Measurements from ENCODE around the gene RALGPS2. TPM values are rescaled to one million over a fixed set of nuclear protein-coding genes. Genes with fewer than 3 reads are reported as not detected.
A peak's percentile ranks its signal among the peaks of the same experiment; 100 is the strongest.

The RALGPS2 gene
- polyA plus RNA-seq, 10 donors: 31.5 to 61.9 (median 39.4) TPM

DNA sequence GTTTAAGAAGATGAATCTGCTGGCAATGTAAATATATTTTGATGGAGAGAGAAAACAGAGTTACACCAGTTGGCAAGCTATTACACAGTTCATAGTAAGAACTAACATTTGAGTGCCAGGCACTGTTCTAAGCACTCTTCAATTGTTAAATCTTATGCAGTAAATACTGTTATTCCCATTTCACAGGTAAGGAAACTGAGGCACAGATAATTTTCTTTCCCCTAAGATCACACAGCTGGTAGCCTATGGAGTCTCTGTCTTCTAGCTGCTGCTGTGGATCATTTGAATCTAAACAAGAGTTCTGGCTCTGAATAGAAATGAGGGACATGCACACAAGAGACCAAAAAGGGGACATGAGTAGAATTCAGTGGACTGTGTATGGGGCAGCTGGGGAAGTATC, 137.8 kb downstream of the RALGPS2 start:
- DNase-seq: no peak

GRCh38 chr1:178864326-178864725, 139.3 kb downstream of the RALGPS2 start:
- no peak for DNase-seq

DNA sequence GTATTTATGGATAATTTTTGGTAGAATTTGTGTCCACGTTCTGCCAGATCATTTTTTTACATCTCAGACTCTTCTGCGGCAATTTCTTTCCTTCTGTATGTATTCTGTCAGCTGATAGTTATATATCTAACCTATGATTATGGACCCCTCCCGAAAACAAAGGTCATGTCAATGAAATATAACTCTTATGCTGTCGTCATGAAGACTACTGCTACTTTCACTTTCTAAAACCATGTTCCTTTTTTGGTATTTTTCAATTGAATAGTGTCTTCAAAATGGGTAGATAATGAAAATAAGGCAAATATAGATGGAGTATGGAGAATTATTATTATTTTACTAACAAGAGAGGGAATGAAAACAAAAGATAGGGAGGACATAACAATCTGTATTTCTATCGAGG, 142.6 kb downstream of the RALGPS2 start:
- peak; percentile 43 to 82 (median 71) for DNase-seq

DNA sequence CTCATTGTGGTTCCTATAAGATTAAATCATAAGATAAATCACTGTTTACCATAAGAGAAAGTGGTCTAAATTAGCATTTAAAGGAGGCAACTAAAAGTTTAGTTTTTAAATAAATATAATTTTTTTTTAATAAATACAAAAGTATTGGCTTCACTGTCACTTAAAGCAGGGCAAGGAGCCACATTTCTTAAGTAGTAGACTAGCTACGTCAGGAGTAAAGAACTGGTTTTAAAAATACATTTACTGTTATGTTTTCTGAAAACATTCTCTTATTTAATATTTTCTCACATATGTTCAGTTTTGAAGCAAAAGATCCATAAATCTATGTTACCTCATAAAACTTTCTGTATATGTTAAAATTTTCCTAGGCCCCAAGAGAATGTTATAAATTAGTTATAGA, 143.7 kb downstream of the RALGPS2 start:
- DNase-seq: no peak

- peak in 2 of 3 donors; percentile 51 to 82 for DNase-seq
Observed at GRCh38 chr1:178869119-178869697, 144.2 kb downstream of the RALGPS2 start.

DNA sequence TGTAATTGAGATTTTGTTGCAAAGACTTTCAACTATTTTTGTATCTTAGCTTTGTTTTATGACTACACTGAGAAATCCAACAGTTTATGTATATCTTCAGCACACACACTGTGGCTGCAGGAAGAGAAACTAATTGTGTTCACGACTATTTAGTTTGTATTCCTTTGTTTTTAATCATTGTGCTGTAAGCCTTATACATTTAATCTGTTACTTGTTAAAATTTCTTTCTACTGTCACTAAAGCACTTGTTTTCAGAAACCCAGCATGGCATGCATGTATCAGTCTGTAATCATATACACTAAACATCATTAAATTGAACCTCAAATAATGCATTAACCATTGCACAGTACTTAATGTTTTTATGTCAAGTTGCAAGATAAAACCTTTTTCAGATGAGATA, 145.2 kb downstream of the RALGPS2 start:
- peak in 1 of 3 donors; percentile 58 for DNase-seq

DNA sequence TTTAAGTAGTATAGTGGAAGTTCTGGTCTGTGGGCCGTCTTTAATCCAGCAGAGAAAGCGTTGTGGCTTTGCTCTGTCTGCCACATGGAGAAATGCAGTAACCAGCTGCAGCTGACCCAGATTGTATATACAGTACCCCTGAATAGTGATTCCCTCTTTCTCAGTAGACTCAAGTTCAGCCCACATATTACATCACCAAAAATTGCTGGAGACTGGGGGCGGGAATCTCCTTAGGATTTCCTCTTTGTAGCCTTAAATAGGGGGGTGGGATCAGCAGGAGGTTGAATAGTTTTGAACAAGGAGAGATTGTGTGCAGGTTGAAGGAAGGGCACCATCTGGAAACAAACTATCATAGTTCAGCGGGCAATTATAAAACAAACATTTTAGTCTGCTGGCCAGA, 145.9 kb downstream of the RALGPS2 start, which contains the start of gene ANGPTL1:
Gene ANGPTL1, minus strand, starts transcription at position 134 of the 400 bp plus-strand sequence. CDS start 5,301 bp downstream, outside the sequence.
- DNase-seq: peak; percentile 58 to 92 (median 87)

- DNase-seq: peak in 1 of 3 donors; percentile 28
Observed at GRCh38 chr1:178871551-178872320, 146.7 kb downstream of the RALGPS2 start.

DNA sequence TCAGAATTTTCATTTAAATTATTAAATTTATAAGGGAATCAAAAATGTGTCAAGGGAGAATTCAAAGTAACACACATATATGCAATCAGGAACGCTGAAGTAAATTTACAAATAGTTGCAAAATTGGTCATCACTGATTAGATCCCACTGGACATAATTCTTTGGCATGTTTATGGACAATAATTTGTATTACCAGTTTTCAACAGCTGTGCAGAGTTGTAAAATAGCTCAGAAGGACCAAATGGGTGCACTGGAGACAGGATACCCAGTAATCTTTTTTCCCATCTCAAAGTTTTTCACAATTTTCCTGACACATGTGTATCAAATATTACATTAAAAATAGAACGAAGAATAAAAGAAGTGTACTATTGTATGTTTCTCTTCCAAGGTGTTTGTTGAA, 149.9 kb downstream of the RALGPS2 start:
- no peak for DNase-seq

DNA sequence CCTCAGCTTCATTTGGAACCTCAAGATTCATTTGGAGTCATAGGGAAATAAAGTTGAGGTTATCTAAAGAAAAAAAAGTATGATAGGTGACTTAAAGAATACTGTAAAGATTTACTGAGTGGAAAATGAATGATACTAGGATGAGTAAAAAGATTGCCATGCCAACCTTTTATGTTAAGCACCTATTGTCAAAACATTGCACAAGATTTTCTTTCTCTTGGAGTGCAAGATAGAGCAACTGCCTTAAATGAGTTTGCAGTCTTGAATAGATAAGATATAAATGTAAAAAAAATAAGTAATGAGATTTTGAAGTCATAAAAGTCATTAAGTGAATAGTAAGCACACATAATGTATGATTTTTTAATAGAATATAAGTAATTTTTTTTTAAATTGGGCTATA, 150.9 kb downstream of the RALGPS2 start:
- DNase-seq: no peak

DNA sequence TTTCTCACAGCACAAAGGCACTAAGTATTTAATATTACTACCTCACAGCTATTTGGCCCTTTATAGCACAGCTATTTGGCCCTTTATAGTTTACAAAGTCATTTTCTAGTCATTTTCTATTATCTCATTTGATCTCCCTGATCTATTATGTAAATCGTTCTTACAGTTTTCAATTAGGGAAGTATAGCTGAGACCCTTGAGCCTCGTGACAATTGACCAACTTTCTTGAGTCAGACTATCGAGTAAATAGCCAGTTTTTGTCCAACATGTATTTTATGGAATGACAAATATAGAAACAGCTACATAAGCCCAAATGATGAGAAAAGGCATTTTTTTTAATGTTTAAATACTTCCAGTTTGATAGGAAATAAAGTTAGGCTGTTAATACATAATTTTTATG, 152.9 kb downstream of the RALGPS2 start:
- DNase-seq: no peak

- DNase-seq: no peak
Observed at GRCh38 chr1:178881950-178882349, 156.9 kb downstream of the RALGPS2 start.

- no peak for DNase-seq
Observed at GRCh38 chr1:178885869-178886268, 160.8 kb downstream of the RALGPS2 start.

DNA sequence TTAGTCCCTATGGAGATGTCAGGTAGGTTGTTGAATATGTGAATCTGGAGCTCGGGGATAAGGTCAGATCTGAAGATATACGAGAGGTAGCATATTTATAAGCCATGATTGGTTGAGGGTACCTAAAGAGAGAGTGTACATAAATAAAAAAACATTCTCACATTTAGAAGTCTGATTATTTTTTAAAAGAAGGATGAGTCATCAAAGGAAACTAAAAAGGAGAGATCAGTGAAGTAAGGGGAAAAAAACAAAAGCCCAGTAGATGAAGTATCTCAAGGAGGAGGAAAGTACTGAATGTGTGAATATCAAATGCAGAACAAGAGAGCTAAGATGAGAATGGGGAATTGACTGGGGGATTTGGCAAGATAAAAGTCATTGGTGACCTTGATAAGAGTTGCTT, 161.5 kb downstream of the RALGPS2 start:
- no peak for DNase-seq

GRCh38 chr1:178895928-178896327, 170.9 kb downstream of the RALGPS2 start:
- no peak for DNase-seq

- no peak for DNase-seq
Observed at GRCh38 chr1:178898401-178898800, 173.4 kb downstream of the RALGPS2 start.

GRCh38 chr1:178899402-178899801, 174.4 kb downstream of the RALGPS2 start:
- DNase-seq: no peak

DNA sequence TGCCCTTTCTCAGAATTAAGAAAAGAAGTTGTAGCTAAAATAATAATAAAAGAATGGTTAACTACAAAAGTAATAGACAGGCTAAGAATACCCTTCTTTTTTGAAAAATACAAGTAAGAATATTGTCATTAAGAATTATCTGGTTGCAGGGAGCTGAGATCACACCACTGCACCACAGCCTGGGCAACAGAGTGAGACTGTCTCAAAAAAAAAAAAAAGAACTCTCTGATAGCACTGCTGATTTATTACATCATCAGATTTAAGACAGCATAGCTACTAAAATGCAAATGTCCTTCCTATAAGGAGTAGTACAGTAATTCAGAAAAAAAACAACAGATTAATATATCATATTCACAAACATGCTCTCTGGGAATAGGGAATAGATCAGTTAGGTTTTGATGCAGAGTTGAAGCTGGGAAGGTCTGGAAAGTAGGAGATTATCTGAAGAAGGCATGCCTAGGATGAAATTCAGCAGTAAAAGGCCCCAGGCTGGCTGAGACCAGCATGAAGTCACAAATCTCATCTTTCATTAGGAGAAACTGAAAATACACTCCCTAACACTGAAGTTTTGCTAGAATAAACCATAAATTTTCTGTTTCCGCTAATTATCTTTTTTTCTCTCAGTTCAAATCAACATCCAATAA, 176.6 kb downstream of the RALGPS2 start:
- no peak for DNase-seq

GRCh38 chr1:178908358-178908757, 183.3 kb downstream of the RALGPS2 start:
- DNase-seq: peak in 1 of 3 donors; percentile 11

DNA sequence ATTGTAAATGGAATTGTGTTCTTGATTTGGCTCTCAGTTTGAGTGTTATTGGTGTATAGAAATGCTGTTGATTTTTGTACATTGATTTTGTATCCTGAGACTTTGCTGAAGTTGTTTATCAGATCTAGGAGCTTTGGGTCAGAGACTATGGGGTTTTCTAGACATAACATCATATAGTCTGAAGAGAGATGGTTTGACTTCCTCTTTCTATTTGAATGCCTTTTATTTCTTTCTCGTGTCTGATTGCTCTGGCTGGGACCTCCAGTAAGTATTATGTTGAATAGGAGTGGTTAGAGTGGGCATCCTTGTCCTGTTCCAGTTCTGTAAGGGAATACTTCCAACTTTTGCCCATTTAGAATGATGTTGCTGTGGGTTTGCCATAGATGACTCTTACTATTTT, 185.0 kb downstream of the RALGPS2 start:
- DNase-seq: no peak

GRCh38 chr1:178912597-178912996, 187.6 kb downstream of the RALGPS2 start:
- DNase-seq: no peak

DNA sequence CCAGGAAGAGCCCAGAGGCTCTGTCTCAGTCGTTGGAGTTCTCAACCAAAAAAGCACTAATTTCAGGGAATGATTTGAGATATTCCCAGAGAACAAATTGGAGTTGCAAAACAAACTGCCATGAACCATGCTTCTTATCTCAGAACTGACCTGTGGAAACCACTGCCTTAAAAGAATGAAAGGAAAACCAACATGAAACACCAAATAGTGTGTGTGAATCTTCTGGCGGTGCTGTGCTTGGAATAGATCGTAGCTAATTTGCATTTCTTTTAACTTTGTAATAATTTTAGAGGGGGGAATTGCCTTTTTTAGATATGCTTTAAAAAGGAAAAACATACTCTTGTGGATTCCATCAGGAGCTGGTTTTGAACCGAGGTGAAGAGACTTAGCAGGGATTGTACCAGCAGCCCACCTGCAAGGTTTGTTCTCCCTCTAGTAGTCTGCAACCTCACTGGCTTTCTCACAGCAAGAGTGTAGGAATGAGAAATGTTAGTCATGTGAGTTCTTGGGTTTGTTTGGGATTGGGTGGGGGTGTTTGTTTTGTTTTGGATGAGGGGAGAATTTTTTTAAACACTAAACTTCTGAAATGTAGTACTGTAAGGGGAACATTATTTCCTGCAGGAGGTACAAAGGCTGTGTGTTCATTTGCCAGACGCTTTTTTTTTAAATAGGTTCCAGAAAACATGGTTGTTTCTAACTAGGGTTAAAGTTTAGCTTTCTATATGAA, 191.6 kb downstream of the RALGPS2 start:
- DNase-seq: no peak
